ENCODE measurements around the gene KIAA1328. TPM values are rescaled to one million over a fixed set of nuclear protein-coding genes. Genes with fewer than 3 reads are reported as not detected.
A peak's percentile ranks its signal among the peaks of the same experiment; 100 is the strongest.

KIAA1328 gene
- total RNA-seq, 1 donor from 2014 or later, result 8.4 TPM

- no peak for DNase-seq (ENCODE audit: low spot score in 2 of 2)
- Histone ChIP-seq H3K9me3 (no peaks in the 10 kb centered on the region), H3K4me1 (peaks cover 0 to under 1% of the 10 kb centered on the region in 2 donors), H3K27ac (no peak overlapping the region), H3K27me3 (no peaks in the 10 kb centered on the region), H3K4me3 (no peak overlapping the region), H3K36me3 (peaks cover 26 to 61% of the 10 kb centered on the region in 2 donors)
- intact Hi-C loops (cut with DNase I), result no loop called here
- no peak for TF ChIP-seq CTCF (IDR thresholded peaks at IDR 0.05)
These were observed 36.2 kb upstream of the KIAA1328 start for GRCh38 chr18:36792634-36793283.

- no peak overlapping the region for H3K27ac ChIP-seq
- no peaks in the 10 kb centered on the region for H3K27me3 ChIP-seq
- no peak for DNase-seq (ENCODE audit: low spot score in 2 of 2)
- H3K36me3 ChIP-seq, result peaks cover 32 to 81% of the 10 kb centered on the region in 2 donors
- no peak overlapping the region for H3K4me3 ChIP-seq
- H3K4me1 ChIP-seq, result no peaks in the 10 kb centered on the region
- TF ChIP-seq CTCF (IDR thresholded peaks at IDR 0.05), result no peak
- intact Hi-C loops (cut with DNase I), result no loop called here
- no peaks in the 10 kb centered on the region for H3K9me3 ChIP-seq
These were observed 30.0 kb upstream of the KIAA1328 start for GRCh38 chr18:36798738-36799473.

- no peak for DNase-seq (ENCODE audit: low spot score in 2 of 2)
- H3K9me3 ChIP-seq, result no peaks in the 10 kb centered on the region
- intact Hi-C loops (cut with DNase I), result loop anchor here (5.0 kb wide), 2 partner anchors 118 to 508 kb away; partner anchors contain the start of gene FHOD3
- no peaks in the 10 kb centered on the region for H3K27me3 ChIP-seq
- no peak for TF ChIP-seq CTCF (IDR thresholded peaks at IDR 0.05)
- H3K4me3 ChIP-seq, result no peak overlapping the region
- no peaks in the 10 kb centered on the region for H3K4me1 ChIP-seq
- H3K36me3 ChIP-seq, result peaks cover 23 to 48% of the 10 kb centered on the region in 2 donors
- H3K27ac ChIP-seq, result no peak overlapping the region
These were observed 23.8 kb upstream of the KIAA1328 start for GRCh38 chr18:36805105-36805504.

- no peak for TF ChIP-seq CTCF (IDR thresholded peaks at IDR 0.05)
- no peaks in the 10 kb centered on the region for H3K9me3 ChIP-seq
- H3K27me3 ChIP-seq, result no peaks in the 10 kb centered on the region
- DNase-seq (ENCODE audit: low spot score in 2 of 2), result no peak
- H3K36me3 ChIP-seq, result peaks cover 23 to 34% of the 10 kb centered on the region in 2 donors
- H3K4me3 ChIP-seq, result no peak overlapping the region
- intact Hi-C loops (cut with DNase I), result loop anchor here (1.0 to 5.0 kb wide), 4 partner anchors 22 to 511 kb away; partner anchors contain the start of gene FHOD3
- H3K27ac ChIP-seq, result no peak overlapping the region
- no peaks in the 10 kb centered on the region for H3K4me1 ChIP-seq
These were observed 20.2 kb upstream of the KIAA1328 start for GRCh38 chr18:36808681-36809080.

- peak; percentile 66 to 83 (median 68) for TF ChIP-seq CTCF (IDR thresholded peaks at IDR 0.05)
- H3K4me1 ChIP-seq, result no peaks in the 10 kb centered on the region
- intact Hi-C loops (cut with DNase I), result loop anchor here (1.0 to 5.0 kb wide), 4 partner anchors 23 to 512 kb away; partner anchors contain the start of gene FHOD3
- no peak overlapping the region for H3K27ac ChIP-seq
- no peak for DNase-seq (ENCODE audit: low spot score in 2 of 2)
- no peak overlapping the region for H3K4me3 ChIP-seq
- H3K27me3 ChIP-seq, result no peaks in the 10 kb centered on the region
- H3K9me3 ChIP-seq, result no peaks in the 10 kb centered on the region
- peaks cover 22 to 28% of the 10 kb centered on the region in 2 donors for H3K36me3 ChIP-seq
These were observed 19.1 kb upstream of the KIAA1328 start for GRCh38 chr18:36809590-36810381.

All from ascending aorta (tissue), 2 donors.